GM10266 (cell line): ENCODE data around the gene KRT6C.
"Not testable (repeated sequence)": the region's sequence is repeated elsewhere in the genome, so short reads cannot be mapped to it uniquely, and the experiment has no call there.

ENCODE experiments used
- DNase-seq: peaks from one replicate; pipeline ENCODE4 v3.0.0; 2012; ENCODE audit errors: extremely low spot score
- TF ChIP-seq, protein P1 (sequence below): IDR thresholded peaks from 2 replicates; pipeline ENCODE4 v1.5.1; 2012; ENCODE audit warnings: mild to moderate bottlenecking, low read depth; ENCODE audit not compliant: control insufficient read depth, insufficient read depth; ENCODE audit errors: missing control alignments

KRT6C gene

DNA sequence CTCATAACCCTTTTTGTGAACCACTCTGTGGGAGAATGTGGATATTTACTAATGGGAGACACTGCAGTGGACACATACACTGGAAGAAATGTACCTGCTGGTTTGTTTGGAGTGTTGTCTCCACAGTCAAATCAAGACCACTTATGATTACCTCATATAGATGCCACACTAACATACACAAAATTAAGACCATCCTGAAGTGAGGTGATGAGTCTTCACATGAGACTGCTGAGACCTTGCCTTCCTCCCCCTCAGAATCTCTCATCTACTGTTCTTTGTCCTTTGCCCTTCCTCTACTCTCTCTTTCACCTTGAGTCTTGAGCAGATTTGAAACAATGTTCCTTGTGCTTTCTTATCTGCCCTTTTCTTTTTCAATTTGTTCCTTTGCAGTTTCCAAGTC lies 15.1 kb upstream of the KRT6C start:
- DNase-seq = no peak
- TF ChIP-seq, protein P1, sequence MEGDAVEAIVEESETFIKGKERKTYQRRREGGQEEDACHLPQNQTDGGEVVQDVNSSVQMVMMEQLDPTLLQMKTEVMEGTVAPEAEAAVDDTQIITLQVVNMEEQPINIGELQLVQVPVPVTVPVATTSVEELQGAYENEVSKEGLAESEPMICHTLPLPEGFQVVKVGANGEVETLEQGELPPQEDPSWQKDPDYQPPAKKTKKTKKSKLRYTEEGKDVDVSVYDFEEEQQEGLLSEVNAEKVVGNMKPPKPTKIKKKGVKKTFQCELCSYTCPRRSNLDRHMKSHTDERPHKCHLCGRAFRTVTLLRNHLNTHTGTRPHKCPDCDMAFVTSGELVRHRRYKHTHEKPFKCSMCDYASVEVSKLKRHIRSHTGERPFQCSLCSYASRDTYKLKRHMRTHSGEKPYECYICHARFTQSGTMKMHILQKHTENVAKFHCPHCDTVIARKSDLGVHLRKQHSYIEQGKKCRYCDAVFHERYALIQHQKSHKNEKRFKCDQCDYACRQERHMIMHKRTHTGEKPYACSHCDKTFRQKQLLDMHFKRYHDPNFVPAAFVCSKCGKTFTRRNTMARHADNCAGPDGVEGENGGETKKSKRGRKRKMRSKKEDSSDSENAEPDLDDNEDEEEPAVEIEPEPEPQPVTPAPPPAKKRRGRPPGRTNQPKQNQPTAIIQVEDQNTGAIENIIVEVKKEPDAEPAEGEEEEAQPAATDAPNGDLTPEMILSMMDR = no peak

DNA sequence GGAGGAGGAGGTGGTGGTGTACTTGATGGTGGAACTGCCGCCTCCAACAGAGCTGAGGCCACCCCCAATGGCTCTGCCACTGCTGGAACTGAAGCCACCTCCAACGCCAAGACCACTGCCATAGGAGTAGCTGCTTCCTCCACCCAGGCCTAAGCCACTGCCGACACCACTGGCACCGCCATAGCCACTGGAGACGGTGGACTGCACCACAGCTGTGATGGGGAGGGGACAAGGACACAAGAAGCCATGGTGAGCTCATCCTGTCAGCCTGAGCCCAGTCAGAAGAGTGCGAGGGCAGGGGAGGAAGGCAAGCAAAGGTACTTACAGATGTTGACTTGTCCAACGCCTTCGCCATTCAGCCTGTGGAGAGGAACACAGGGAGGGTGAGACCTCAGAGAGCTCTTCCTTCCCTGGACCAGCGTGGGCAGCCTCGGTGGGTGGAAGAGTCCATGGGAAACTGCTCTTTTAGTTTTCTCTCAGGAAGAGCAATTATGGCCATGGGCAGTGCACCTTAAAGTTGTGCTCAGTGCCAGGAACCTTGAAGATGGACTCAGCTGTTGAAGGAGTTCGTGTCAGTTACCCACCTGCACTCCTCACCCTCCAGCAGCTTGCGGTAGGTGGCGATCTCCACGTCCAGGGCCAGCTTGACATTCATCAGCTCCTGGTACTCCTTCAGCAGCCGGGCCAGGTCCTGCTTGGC lies 14.3 kb upstream of the KRT6C start:
- DNase-seq = not testable (repeated sequence)

DNA sequence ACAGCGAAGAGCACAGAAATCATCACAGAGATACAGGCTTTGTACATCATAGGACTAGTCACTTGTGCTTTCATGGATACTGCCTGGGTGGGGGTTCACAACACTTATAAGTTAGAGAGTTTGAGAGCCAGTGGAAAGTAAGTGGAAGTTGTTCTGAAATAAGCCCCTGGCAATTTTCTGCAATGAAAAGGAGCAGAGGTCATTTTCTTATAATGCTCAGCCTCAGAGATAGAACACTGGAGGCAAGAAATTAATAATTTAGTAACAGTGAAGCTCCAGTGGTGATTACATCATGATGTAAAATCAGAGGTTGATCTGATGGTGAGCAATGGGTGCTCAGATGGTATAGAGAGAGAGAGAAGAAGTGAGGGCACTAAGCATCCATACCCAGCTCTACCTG lies 13.6 kb upstream of the KRT6C start:
- TF ChIP-seq, protein P1 = no peak
- no peak for DNase-seq

DNA sequence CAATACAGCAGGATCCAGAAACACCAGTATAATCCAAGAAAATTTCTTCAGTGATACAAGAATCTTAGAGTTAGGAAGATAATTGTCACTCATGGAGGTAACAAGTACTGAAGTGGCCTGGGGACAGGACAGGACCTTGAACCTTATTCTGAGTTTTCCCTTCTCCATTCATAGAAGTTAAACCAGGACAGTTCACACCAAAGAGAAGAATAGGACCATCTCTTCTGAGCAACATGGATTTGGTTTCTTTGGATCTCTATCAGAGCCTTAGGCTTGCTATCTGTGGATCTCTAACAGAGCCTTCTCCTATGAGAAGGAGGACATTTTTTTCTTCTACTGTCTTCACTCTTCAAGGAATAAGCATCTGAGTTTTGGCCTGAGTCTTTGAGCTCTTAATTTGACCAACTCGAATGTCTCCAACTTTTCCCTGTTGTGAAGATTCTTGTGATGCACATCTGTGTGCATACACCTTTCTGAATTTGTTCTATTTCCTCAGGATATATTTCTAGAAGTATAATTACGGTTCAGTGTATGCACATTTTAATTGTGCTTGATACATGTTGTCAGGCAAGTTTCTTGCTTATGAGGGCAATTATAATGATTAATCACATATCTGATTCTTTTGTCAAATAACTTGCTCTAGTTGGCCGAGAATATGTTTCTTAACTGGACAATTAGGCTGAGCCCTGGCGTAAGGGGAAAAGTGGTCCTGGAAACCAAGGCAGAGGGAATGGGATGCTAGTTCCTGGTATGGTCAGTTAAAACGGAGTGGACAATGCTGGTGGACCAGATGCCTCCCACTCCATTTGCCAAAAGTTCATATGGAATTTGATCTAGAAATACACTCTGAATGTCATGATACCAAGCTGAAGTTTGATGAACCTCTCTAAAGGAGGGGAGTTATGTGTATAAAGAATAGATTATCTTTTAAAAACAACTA lies 12.8 kb upstream of the KRT6C start:
- DNase-seq = no peak
- TF ChIP-seq, protein P1 = no peak

DNA sequence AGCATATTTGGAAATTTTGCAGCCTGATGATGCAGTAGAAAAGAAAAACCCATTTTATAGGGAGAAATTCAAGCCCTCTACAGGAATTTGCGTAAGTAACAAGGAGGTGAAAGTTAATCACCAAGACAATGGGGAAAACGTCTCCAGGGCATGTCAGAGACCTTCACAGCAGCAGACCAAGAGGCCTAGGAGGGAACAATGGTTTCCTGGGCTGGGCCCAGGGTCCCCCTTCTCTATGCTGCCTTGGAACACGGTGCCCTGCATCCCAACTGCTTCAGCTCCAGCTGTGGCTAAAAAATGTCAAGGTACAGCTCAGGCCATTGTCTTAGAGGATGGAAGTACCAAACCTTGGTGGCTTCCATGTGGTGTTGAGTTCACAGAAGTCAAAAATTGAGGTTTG lies 6.5 kb upstream of the KRT6C start:
- no peak for DNase-seq
- TF ChIP-seq, protein P1 = no peak

DNA sequence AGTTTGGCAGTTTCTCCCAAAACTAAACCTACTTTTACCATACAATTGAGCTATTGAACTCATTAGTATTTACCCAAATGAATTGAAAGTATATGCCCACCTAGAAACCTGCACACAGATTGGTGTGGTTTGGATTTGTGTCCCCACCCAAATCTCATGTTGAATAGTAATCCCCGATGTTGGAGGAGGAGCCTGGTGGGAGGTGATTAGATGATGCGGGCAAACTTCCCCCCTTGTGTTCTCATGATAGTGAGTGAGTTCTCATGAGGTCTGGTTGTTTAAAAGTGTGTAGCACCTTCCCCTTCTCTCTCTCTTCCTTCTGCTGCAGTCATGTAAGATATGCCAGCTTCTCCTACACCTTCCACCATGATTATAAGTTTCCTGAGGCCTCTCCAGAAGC lies 4.0 kb upstream of the KRT6C start:
- no peak for DNase-seq
- TF ChIP-seq, protein P1 = no peak

DNA sequence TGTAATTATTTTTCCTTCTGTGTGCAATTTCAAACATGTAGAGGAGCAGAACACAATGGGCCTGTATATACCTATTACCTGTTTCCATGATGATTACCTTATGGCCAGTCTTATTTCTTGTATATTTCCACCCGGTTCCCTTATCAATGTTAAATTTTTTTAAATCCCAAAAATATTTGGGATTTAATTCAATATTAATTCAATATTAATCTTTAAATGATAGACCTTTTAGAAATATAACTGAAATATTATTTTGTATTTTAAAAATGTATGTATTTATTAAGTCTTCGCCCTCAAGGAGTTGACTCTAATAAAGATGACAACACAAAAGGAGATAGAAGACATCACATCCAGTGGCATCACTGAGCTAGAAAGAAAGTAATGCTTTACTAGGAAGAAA lies 607 bp upstream of the KRT6C start:
- DNase-seq = no peak
- TF ChIP-seq, protein P1 = no peak
